Epithelial cell of prostate (primary cell): ENCODE results near the gene DLGAP1.

Experiments
- DNase-seq: peaks from one replicate; pipeline ENCODE4 v3.0.0-alpha.2; 2011; ENCODE audit warnings: low read depth, low spot score
- H3K27ac ChIP-seq: fragments of 450-650 bp; 2 replicates; pipeline ENCODE4 v1.5.1; 2017; ENCODE audit warnings: mild to moderate bottlenecking

Gene DLGAP1

GRCh38 chr18:4248686-4249085, 206.4 kb downstream of the DLGAP1 start:
- no peak for DNase-seq
- H3K27ac ChIP-seq: no peak overlapping the region

GRCh38 chr18:4246374-4246773, 208.7 kb downstream of the DLGAP1 start:
- no peak overlapping the region for H3K27ac ChIP-seq
- no peak for DNase-seq

- no peak overlapping the region for H3K27ac ChIP-seq
- DNase-seq: no peak
These were observed 209.7 kb downstream of the DLGAP1 start for GRCh38 chr18:4245456-4245855.

- DNase-seq: no peak
These were observed 212.5 kb downstream of the DLGAP1 start for GRCh38 chr18:4242431-4243161.

GRCh38 chr18:4241090-4241617, 214.0 kb downstream of the DLGAP1 start:
- no peak for DNase-seq
- no peak overlapping the region for H3K27ac ChIP-seq

More at GRCh38 chr18:4242431-4243161, 212.5 kb downstream of the DLGAP1 start:
- no peak overlapping the region for H3K27ac ChIP-seq

GRCh38 chr18:4238966-4239365, 216.1 kb downstream of the DLGAP1 start:
- no peak for DNase-seq
- H3K27ac ChIP-seq: no peak overlapping the region

GRCh38 chr18:4237664-4238041, 217.5 kb downstream of the DLGAP1 start:
- no peak for DNase-seq
- no peak overlapping the region for H3K27ac ChIP-seq

GRCh38 chr18:4236940-4237663, 218.0 kb downstream of the DLGAP1 start:
- DNase-seq: no peak

GRCh38 chr18:4233468-4233867, 221.6 kb downstream of the DLGAP1 start:
- H3K27ac ChIP-seq: no peak overlapping the region
- no peak for DNase-seq

More at GRCh38 chr18:4236940-4237663, 218.0 kb downstream of the DLGAP1 start:
- H3K27ac ChIP-seq: no peak overlapping the region

GRCh38 chr18:4232656-4233055, 222.5 kb downstream of the DLGAP1 start:
- no peak for DNase-seq
- no peak overlapping the region for H3K27ac ChIP-seq

GRCh38 chr18:4231260-4231659, 223.8 kb downstream of the DLGAP1 start:
- H3K27ac ChIP-seq: no peak overlapping the region
- no peak for DNase-seq

- no peak overlapping the region for H3K27ac ChIP-seq
- no peak for DNase-seq
These were observed 224.5 kb downstream of the DLGAP1 start for GRCh38 chr18:4230450-4231168.

- no peak for DNase-seq
- no peak overlapping the region for H3K27ac ChIP-seq
These were observed 230.9 kb downstream of the DLGAP1 start for GRCh38 chr18:4224031-4224704.

- no peak for DNase-seq
- H3K27ac ChIP-seq: no peak overlapping the region
These were observed 243.8 kb downstream of the DLGAP1 start for GRCh38 chr18:4211111-4211837.

- no peak overlapping the region for H3K27ac ChIP-seq
- no peak for DNase-seq
These were observed 246.7 kb downstream of the DLGAP1 start for GRCh38 chr18:4208366-4208765.

GRCh38 chr18:4207383-4207985, 247.6 kb downstream of the DLGAP1 start:
- no peak for DNase-seq
- H3K27ac ChIP-seq: no peak overlapping the region

GRCh38 chr18:4204438-4204720, 250.7 kb downstream of the DLGAP1 start:
- no peak overlapping the region for H3K27ac ChIP-seq
- no peak for DNase-seq

- DNase-seq: no peak
- no peak overlapping the region for H3K27ac ChIP-seq
These were observed 251.3 kb downstream of the DLGAP1 start for GRCh38 chr18:4203568-4204437.

GRCh38 chr18:4200399-4200798, 254.7 kb downstream of the DLGAP1 start:
- DNase-seq: no peak
- no peak overlapping the region for H3K27ac ChIP-seq
